ENCODE data around the gene MED13L. TPM values are rescaled to one million over a fixed set of nuclear protein-coding genes. Genes with fewer than 3 reads are reported as not detected.

Gene MED13L
- total RNA-seq, 6 experiments from 2014 or later = 29.0 to 52.0 (median 38.1) TPM

- no peaks in the 10 kb centered on the region for H3K27me3 ChIP-seq
- H3K36me3 ChIP-seq = no peaks in the 10 kb centered on the region
- H3K4me3 ChIP-seq = no peak overlapping the region
- peaks cover 0 to 7% (median 0%) of the 10 kb centered on the region in 4 donors for H3K4me1 ChIP-seq
- intact Hi-C loops (cut with DNase I) = no loop called here
- DNase-seq = no peak
- H3K9me3 ChIP-seq = no peaks in the 10 kb centered on the region
- no peak overlapping the region for H3K27ac ChIP-seq
- no peak for TF ChIP-seq POLR2A (IDR thresholded peaks at IDR 0.05)
- no peak for TF ChIP-seq CTCF (IDR thresholded peaks at IDR 0.05)
- no peak for ATAC-seq
- 59% methylated on average over 5 of the region's 6 CpGs for WGBS (ENCODE audit: insufficient coverage, low coverage, low lambda C conversion rate, missing lambda C conversion rate)
These were observed 177.7 kb downstream of the MED13L start for GRCh38 chr12:116099652-116100432.

GRCh38 chr12:116096874-116097273, 180.6 kb downstream of the MED13L start:
- DNase-seq (no peak), ATAC-seq (no peak)
- H3K36me3 ChIP-seq = no peaks in the 10 kb centered on the region

GRCh38 chr12:116094475-116094874, 183.0 kb downstream of the MED13L start:
- Histone ChIP-seq H3K4me3 (no peak overlapping the region), H3K36me3 (no peaks in the 10 kb centered on the region), H3K4me1 (no peaks in the 10 kb centered on the region), H3K27me3 (no peaks in the 10 kb centered on the region), H3K27ac (no peak overlapping the region), H3K9me3 (no peaks in the 10 kb centered on the region)
- no peak for DNase-seq
- intact Hi-C loops (cut with DNase I) = no loop called here
- TF ChIP-seq POLR2A (IDR thresholded peaks at IDR 0.05) = no peak
- TF ChIP-seq CTCF (IDR thresholded peaks at IDR 0.05) = no peak
- ATAC-seq = no peak

More at GRCh38 chr12:116096874-116097273, 180.6 kb downstream of the MED13L start:
- intact Hi-C loops (cut with DNase I) = no loop called here
- TF ChIP-seq CTCF (IDR thresholded peaks at IDR 0.05) (no peak), POLR2A (IDR thresholded peaks at IDR 0.05) (no peak)
- H3K27ac ChIP-seq = no peak overlapping the region
- H3K4me1 ChIP-seq = no peaks in the 10 kb centered on the region
- H3K9me3 ChIP-seq = no peaks in the 10 kb centered on the region
- H3K27me3 ChIP-seq = no peaks in the 10 kb centered on the region
- H3K4me3 ChIP-seq = no peak overlapping the region
- WGBS (ENCODE audit: insufficient coverage, low coverage, low lambda C conversion rate, missing lambda C conversion rate) = 90% methylated on average over 5 of the region's 5 CpGs

GRCh38 chr12:116093915-116094314, 183.6 kb downstream of the MED13L start:
- no peaks in the 10 kb centered on the region for H3K27me3 ChIP-seq
- no peaks in the 10 kb centered on the region for H3K4me1 ChIP-seq
- no peak overlapping the region for H3K4me3 ChIP-seq
- intact Hi-C loops (cut with DNase I) = no loop called here
- no peak for DNase-seq
- no peak for ATAC-seq
- no peak overlapping the region for H3K27ac ChIP-seq
- TF ChIP-seq POLR2A (IDR thresholded peaks at IDR 0.05) (no peak), CTCF (IDR thresholded peaks at IDR 0.05) (no peak)
- 93% methylated on average over 1 of the region's 1 CpG for WGBS (ENCODE audit: insufficient coverage, low coverage, low lambda C conversion rate, missing lambda C conversion rate)
- H3K9me3 ChIP-seq = no peaks in the 10 kb centered on the region
- H3K36me3 ChIP-seq = no peaks in the 10 kb centered on the region
